ENCODE results near the gene FBXO10.

Gene FBXO10

GRCh38 chr9:37611961-37612360 is 35.8 kb upstream of the FBXO10 start:
- H3K27me3 ChIP-seq (ENCODE audit: control insufficient read depth in 1 of 2, insufficient read depth in 1 of 2, low read length in 2 of 2), result peaks cover 0 to 26% of the 10 kb centered on the region in 2 experiments
- no peak overlapping the region for H3K18ac ChIP-seq (ENCODE audit: low read depth in 1 of 2, low read length in 2 of 2)
- no peak overlapping the region for H2BK15ac ChIP-seq (ENCODE audit: low read depth, poor library complexity, severe bottlenecking)
- no peak overlapping the region for H3K4me3 ChIP-seq (ENCODE audit: insufficient read depth in 1 of 2, low read depth in 1 of 2, low read length in 2 of 2)
- no peak for DNase-seq
- H3K9ac ChIP-seq (ENCODE audit: low read length), result no peak overlapping the region
- no peak overlapping the region for H3K23ac ChIP-seq (ENCODE audit: low read length in 2 of 2)
- peaks cover 0 to 3% of the 10 kb centered on the region in 2 experiments for H3K36me3 ChIP-seq (ENCODE audit: control insufficient read depth in 1 of 2, insufficient read depth in 2 of 2, low read depth in 1 of 2, low read length in 2 of 2)
- no peak overlapping the region for H2AFZ ChIP-seq (ENCODE audit: low read depth, low read length)
- H2BK12ac ChIP-seq (ENCODE audit: low read length in 2 of 2), result no peak overlapping the region
- H3K9me3 ChIP-seq (ENCODE audit: control insufficient read depth, low read length), result no peaks in the 10 kb centered on the region
- H3K4me2 ChIP-seq (ENCODE audit: low read length, poor library complexity, severe bottlenecking), result no peak overlapping the region
- no peaks in the 10 kb centered on the region for H3K79me1 ChIP-seq (replicated peaks; ENCODE audit: low read length, poor library complexity, severe bottlenecking)
- H4K8ac ChIP-seq (ENCODE audit: low read length), result no peak overlapping the region
- H2AK5ac ChIP-seq (ENCODE audit: low read length, severe bottlenecking), result no peak overlapping the region
- no peak overlapping the region for H4K91ac ChIP-seq (ENCODE audit: low read length)
- no peak overlapping the region for H2BK5ac ChIP-seq (ENCODE audit: low read depth, low read length, poor library complexity, severe bottlenecking)
- no peak overlapping the region for H3K27ac ChIP-seq (ENCODE audit: low read length, poor library complexity, severe bottlenecking)
- no peak overlapping the region for H3K14ac ChIP-seq (ENCODE audit: low read length in 2 of 2)
- no peak overlapping the region for H2BK120ac ChIP-seq (ENCODE audit: low read depth, low read length)
- no peaks in the 10 kb centered on the region for H3K4me1 ChIP-seq (ENCODE audit: control insufficient read depth, insufficient read depth, low read depth, low read length)
- WGBS, result 96% methylated on average over 1 of the region's 1 CpG
- H3K4ac ChIP-seq (ENCODE audit: low read depth in 1 of 2, low read length in 2 of 2), result no peak overlapping the region

- Histone ChIP-seq H3K4me3 (ENCODE audit: insufficient read depth in 1 of 2, low read depth in 1 of 2, low read length in 2 of 2) (no peak overlapping the region), H3K27ac (ENCODE audit: low read length, poor library complexity, severe bottlenecking) (no peak overlapping the region), H3K36me3 (ENCODE audit: control insufficient read depth in 1 of 2, insufficient read depth in 2 of 2, low read depth in 1 of 2, low read length in 2 of 2) (peaks cover 0 to 3% of the 10 kb centered on the region in 2 experiments), H2BK12ac (ENCODE audit: low read length in 2 of 2) (no peak overlapping the region), H3K23ac (ENCODE audit: low read length in 2 of 2) (no peak overlapping the region), H3K9me3 (ENCODE audit: control insufficient read depth, low read length) (no peaks in the 10 kb centered on the region), H4K91ac (ENCODE audit: low read length) (no peak overlapping the region), H2BK15ac (ENCODE audit: low read depth, poor library complexity, severe bottlenecking) (no peak overlapping the region), H3K79me1 (replicated peaks; ENCODE audit: low read length, poor library complexity, severe bottlenecking) (no peaks in the 10 kb centered on the region), H3K4ac (ENCODE audit: low read depth in 1 of 2, low read length in 2 of 2) (no peak overlapping the region), H2AFZ (ENCODE audit: low read depth, low read length) (no peak overlapping the region), H3K18ac (ENCODE audit: low read depth in 1 of 2, low read length in 2 of 2) (no peak overlapping the region), H2BK120ac (ENCODE audit: low read depth, low read length) (no peak overlapping the region), H3K9ac (ENCODE audit: low read length) (no peak overlapping the region), H3K4me2 (ENCODE audit: low read length, poor library complexity, severe bottlenecking) (no peak overlapping the region), H3K4me1 (ENCODE audit: control insufficient read depth, insufficient read depth, low read depth, low read length) (no peaks in the 10 kb centered on the region), H3K27me3 (ENCODE audit: control insufficient read depth in 1 of 2, insufficient read depth in 1 of 2, low read length in 2 of 2) (peaks cover 0 to 26% of the 10 kb centered on the region in 2 experiments), H2AK5ac (ENCODE audit: low read length, severe bottlenecking) (no peak overlapping the region), H4K8ac (ENCODE audit: low read length) (no peak overlapping the region), H2BK5ac (ENCODE audit: low read depth, low read length, poor library complexity, severe bottlenecking) (no peak overlapping the region), H3K14ac (ENCODE audit: low read length in 2 of 2) (no peak overlapping the region)
- WGBS, result 73% methylated on average over 3 of the region's 6 CpGs
- DNase-seq, result no peak
These were observed 34.8 kb upstream of the FBXO10 start for GRCh38 chr9:37611014-37611413.

- H3K23ac ChIP-seq (ENCODE audit: low read length in 2 of 2), result no peak overlapping the region
- H3K4me3 ChIP-seq (ENCODE audit: insufficient read depth in 1 of 2, low read depth in 1 of 2, low read length in 2 of 2), result no peak overlapping the region
- no peak overlapping the region for H2BK15ac ChIP-seq (ENCODE audit: low read depth, poor library complexity, severe bottlenecking)
- no peak overlapping the region for H2AK5ac ChIP-seq (ENCODE audit: low read length, severe bottlenecking)
- DNase-seq, result no peak
- H2BK12ac ChIP-seq (ENCODE audit: low read length in 2 of 2), result no peak overlapping the region
- H3K18ac ChIP-seq (ENCODE audit: low read depth in 1 of 2, low read length in 2 of 2), result no peak overlapping the region
- H2BK5ac ChIP-seq (ENCODE audit: low read depth, low read length, poor library complexity, severe bottlenecking), result no peak overlapping the region
- 73% methylated on average over 6 of the region's 6 CpGs for WGBS
- H2AFZ ChIP-seq (ENCODE audit: low read depth, low read length), result no peak overlapping the region
- H3K79me1 ChIP-seq (replicated peaks; ENCODE audit: low read length, poor library complexity, severe bottlenecking), result no peaks in the 10 kb centered on the region
- no peak overlapping the region for H4K91ac ChIP-seq (ENCODE audit: low read length)
- no peak overlapping the region for H3K4me2 ChIP-seq (ENCODE audit: low read length, poor library complexity, severe bottlenecking)
- H3K4ac ChIP-seq (ENCODE audit: low read depth in 1 of 2, low read length in 2 of 2), result no peak overlapping the region
- no peak overlapping the region for H3K27ac ChIP-seq (ENCODE audit: low read length, poor library complexity, severe bottlenecking)
- no peak overlapping the region for H3K9ac ChIP-seq (ENCODE audit: low read length)
- no peak overlapping the region for H2BK120ac ChIP-seq (ENCODE audit: low read depth, low read length)
- H3K14ac ChIP-seq (ENCODE audit: low read length in 2 of 2), result no peak overlapping the region
- H3K9me3 ChIP-seq (ENCODE audit: control insufficient read depth, low read length), result no peaks in the 10 kb centered on the region
- no peaks in the 10 kb centered on the region for H3K4me1 ChIP-seq (ENCODE audit: control insufficient read depth, insufficient read depth, low read depth, low read length)
- H4K8ac ChIP-seq (ENCODE audit: low read length), result no peak overlapping the region
- peaks cover 0 to 37% of the 10 kb centered on the region in 2 experiments for H3K27me3 ChIP-seq (ENCODE audit: control insufficient read depth in 1 of 2, insufficient read depth in 1 of 2, low read length in 2 of 2)
- H3K36me3 ChIP-seq (ENCODE audit: control insufficient read depth in 1 of 2, insufficient read depth in 2 of 2, low read depth in 1 of 2, low read length in 2 of 2), result peaks cover 0 to 3% of the 10 kb centered on the region in 2 experiments
These were observed 33.7 kb upstream of the FBXO10 start for GRCh38 chr9:37609735-37610397.

GRCh38 chr9:37608250-37608649 is 32.1 kb upstream of the FBXO10 start:
- Histone ChIP-seq H3K9ac (ENCODE audit: low read length) (no peak overlapping the region), H3K79me1 (replicated peaks; ENCODE audit: low read length, poor library complexity, severe bottlenecking) (no peaks in the 10 kb centered on the region), H3K23ac (ENCODE audit: low read length in 2 of 2) (no peak overlapping the region), H2AFZ (ENCODE audit: low read depth, low read length) (no peak overlapping the region), H2BK15ac (ENCODE audit: low read depth, poor library complexity, severe bottlenecking) (no peak overlapping the region), H2BK5ac (ENCODE audit: low read depth, low read length, poor library complexity, severe bottlenecking) (no peak overlapping the region), H4K91ac (ENCODE audit: low read length) (no peak overlapping the region), H3K14ac (ENCODE audit: low read length in 2 of 2) (no peak overlapping the region), H2BK120ac (ENCODE audit: low read depth, low read length) (no peak overlapping the region), H3K4me2 (ENCODE audit: low read length, poor library complexity, severe bottlenecking) (no peak overlapping the region), H3K27ac (ENCODE audit: low read length, poor library complexity, severe bottlenecking) (no peak overlapping the region), H3K4ac (ENCODE audit: low read depth in 1 of 2, low read length in 2 of 2) (no peak overlapping the region), H3K9me3 (ENCODE audit: control insufficient read depth, low read length) (no peaks in the 10 kb centered on the region), H4K8ac (ENCODE audit: low read length) (no peak overlapping the region), H3K4me1 (ENCODE audit: control insufficient read depth, insufficient read depth, low read depth, low read length) (no peaks in the 10 kb centered on the region), H3K18ac (ENCODE audit: low read depth in 1 of 2, low read length in 2 of 2) (no peak overlapping the region), H2BK12ac (ENCODE audit: low read length in 2 of 2) (no peak overlapping the region), H3K4me3 (ENCODE audit: insufficient read depth in 1 of 2, low read depth in 1 of 2, low read length in 2 of 2) (no peak overlapping the region), H3K36me3 (ENCODE audit: control insufficient read depth in 1 of 2, insufficient read depth in 2 of 2, low read depth in 1 of 2, low read length in 2 of 2) (peaks cover 0 to 3% of the 10 kb centered on the region in 2 experiments), H3K27me3 (ENCODE audit: control insufficient read depth in 1 of 2, insufficient read depth in 1 of 2, low read length in 2 of 2) (peaks cover 0 to 42% of the 10 kb centered on the region in 2 experiments), H2AK5ac (ENCODE audit: low read length, severe bottlenecking) (no peak overlapping the region)
- DNase-seq, result no peak

Measured in mesenchymal stem cell (in vitro differentiated cells and primary cell).